K562 (cell line): ENCODE data around the gene DLAT. TPM values are rescaled to one million over a fixed set of nuclear protein-coding genes. Genes with fewer than 3 reads are reported as not detected.
A peak's percentile ranks its signal among the peaks of the same experiment; 100 is the strongest.

Experiments used
- E2F5 ChIP-seq: sonication (generic); formaldehyde crosslinking; IDR thresholded peaks from 2 replicates; pipeline ENCODE4 v1.8.0; 2022; ENCODE audit warnings: mild to moderate bottlenecking, missing genetic modification reagents
- ELF2 ChIP-seq: fragments of 250-450 bp; sonication (Bioruptor Pico); IDR thresholded peaks from 2 replicates; pipeline ENCODE4 v1.5.0; 2021; ENCODE audit warnings: mild to moderate bottlenecking
- MCM3 ChIP-seq: fragments of 450-650 bp; IDR thresholded peaks from 2 replicates; pipeline ENCODE4 v1.6.1; 2016
- PML ChIP-seq: IDR thresholded peaks from 2 replicates; pipeline ENCODE4 v1.6.1; 2012; ENCODE audit warnings: low read length, inconsistent platforms
- POLR2G ChIP-seq: fragments of 200-400 bp; formaldehyde crosslinking; IDR thresholded peaks from 2 replicates; pipeline ENCODE4 v1.6.1; 2017; ENCODE audit warnings: low read depth, mild to moderate bottlenecking, antibody characterized with exemption, low read length, moderate library complexity
- PRDM10 ChIP-seq: fragments of 450-650 bp; IDR thresholded peaks from 2 replicates; pipeline ENCODE4 v1.6.1; 2018; ENCODE audit not compliant: partially characterized antibody
- RCOR1 ChIP-seq, 2 experiments: IDR thresholded peaks; 2 replicates each; pipeline ENCODE4 v1.6.1; 2012; ENCODE audit warnings: low read depth in 2 of 2, low read length in 2 of 2, borderline replicate concordance in 1 of 2, improper control_type of control experiment in 1 of 2
- SAP30 ChIP-seq: fragments of 200-600 bp; sonication (generic); IDR thresholded peaks from 2 replicates; pipeline ENCODE4 v1.6.1; 2012; ENCODE audit warnings: borderline replicate concordance, low read depth, mild to moderate bottlenecking, moderate library complexity, low read length, control low read depth, inconsistent platforms; ENCODE audit not compliant: insufficient read depth, poor library complexity, severe bottlenecking
- THRAP3 ChIP-seq: fragments of 450-650 bp; IDR thresholded peaks from 2 replicates; pipeline ENCODE4 v1.6.1; 2016; ENCODE audit warnings: mild to moderate bottlenecking, inconsistent platforms, borderline replicate concordance
- ZBTB33 ChIP-seq: sonication (generic); formaldehyde crosslinking; IDR thresholded peaks from 2 replicates; pipeline ENCODE4 v1.8.1; 2023; ENCODE audit warnings: mild to moderate bottlenecking, missing genetic modification reagents
- ZNF23 ChIP-seq: fragments of 250-450 bp; sonication (Bioruptor Pico); IDR thresholded peaks from 2 replicates; pipeline ENCODE4 v1.4.0; 2020; ENCODE audit warnings: mild to moderate bottlenecking
- ZNF318 ChIP-seq, 2 experiments: fragments of 450-650 bp; IDR thresholded peaks; 2 replicates each; pipeline ENCODE4 v1.6.1; 2016; ENCODE audit warnings: mild to moderate bottlenecking in 2 of 2, borderline replicate concordance in 1 of 2, low read depth in 1 of 2, moderate library complexity in 1 of 2
- ZNF444 ChIP-seq: fragments of 250-450 bp; sonication (Bioruptor Pico); IDR thresholded peaks from 2 replicates; pipeline ENCODE4 v1.4.0; 2020; ENCODE audit warnings: mild to moderate bottlenecking, moderate library complexity
- polyA plus RNA-seq, 8 experiments: library from polyadenylated mRNA; depleted of rRNA in 4 of 8; stranded (reverse) in 5 of 8; unstranded in 3 of 8; fragments of >200 nt; fragmentation: Nextera tagmentation in 2 of 8; fragmentation: Illumina TruSeq in 1 of 8; extraction: Ambion mirVana in 2 of 8; extraction: Trizol in 1 of 8; gene quantifications; 2 replicates each; pipeline versions ENCODE4 v1.2.1 to v1.2.3, GENCODE V29; 2011 to 2014; ENCODE audit warnings: inconsistent platforms in 1 of 8, missing spikeins in 1 of 8
- total RNA-seq, 7 experiments: library from RNA; depleted of rRNA in 6 of 7; stranded (reverse); fragments of >200 nt in 6 of 7; fragmentation: Illumina TruSeq in 2 of 7; extraction: Trizol in 2 of 7; gene quantifications; 2 replicates each; pipeline versions ENCODE4 v1.2.1 to v1.2.3, GENCODE V29; 2011 to 2021; ENCODE audit warnings: low replicate concordance in 1 of 7

Gene DLAT
- total and polyA plus RNA-seq, 9 of the 15 experiments (the other 6 are each of a cell fraction or from before 2014, with no cell fraction given) = 41.7 to 152 (median 105) TPM

GRCh38 chr11:112044961-112045360 is 19.8 kb downstream of the DLAT start (continued):
- TF ChIP-seq ZNF318 (IDR thresholded peaks at IDR 0.05; ENCODE audit: borderline replicate concordance in 1 of 2, low read depth in 1 of 2) (no peak), THRAP3 (no peak), POLR2G (no peak), MCM3 (no peak), PRDM10 (no peak), PML (0 out of 2 replicates have a peak, but pooled peaks have one; percentile 25), ELF2 (no peak), RCOR1 (IDR thresholded peaks at IDR 0.05; ENCODE audit: borderline replicate concordance in 1 of 2, low read depth in 2 of 2, low read length in 2 of 2) (peak; percentile 66 to 86; a peak in 3 of 4 replicates), E2F5 (no peak), ZNF444 (no peak), SAP30 (no peak), ZBTB33 (0 out of 2 replicates have a peak, but pooled peaks have one; percentile 49), ZNF23 (CRISPR knock-in tag) (no peak)
